ENCODE measurements around the gene USH1G.

USH1G gene

DNA sequence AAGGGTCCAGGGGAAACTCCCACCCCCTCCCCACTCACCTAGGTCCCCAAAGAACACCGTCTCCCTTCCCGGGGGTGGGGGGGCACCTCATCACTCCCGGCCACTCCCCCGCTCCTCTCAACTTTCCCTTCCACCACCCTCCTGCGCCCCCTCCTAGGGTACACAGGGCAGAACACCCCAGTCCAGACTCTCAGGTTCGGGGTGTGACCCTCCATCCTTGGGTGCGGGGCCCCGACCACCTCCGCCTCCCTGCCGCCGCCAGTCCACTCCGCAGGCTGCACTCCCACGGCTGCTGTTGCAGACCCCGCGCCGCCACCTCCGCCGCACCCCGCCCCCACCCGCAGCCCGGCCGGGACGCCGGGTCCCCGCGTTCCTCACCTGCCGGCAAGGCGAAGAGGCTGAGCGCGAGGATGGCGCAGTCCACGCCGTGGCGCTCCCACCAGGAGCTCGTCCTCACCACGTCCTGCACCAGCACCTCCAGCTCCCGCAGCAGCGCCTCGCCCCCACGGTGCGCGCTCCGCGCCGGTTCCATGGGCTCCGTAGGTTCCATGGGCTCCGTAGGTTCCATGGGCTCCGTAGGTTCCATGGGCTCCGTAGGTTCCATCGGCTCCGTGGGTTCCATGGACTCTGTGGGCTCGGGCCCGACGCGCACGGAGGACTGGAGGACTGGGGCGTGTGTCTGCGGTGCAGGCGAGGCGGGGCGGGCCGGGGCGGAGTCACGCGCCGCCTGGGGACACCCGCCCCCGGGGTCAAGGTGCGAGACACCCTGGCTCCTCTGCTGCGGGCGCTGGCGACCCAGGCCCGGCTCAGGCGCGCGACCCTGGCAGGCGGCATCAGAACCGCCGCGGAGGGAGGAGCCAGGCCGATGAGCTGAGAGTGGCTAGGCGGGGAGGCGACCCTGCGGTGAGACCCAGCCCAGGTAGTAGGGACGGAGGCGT, 29.8 kb downstream of the USH1G start, which contains the start of gene FADS6:
TSS of gene FADS6 (minus strand) at position 660 of the 938 bp plus-strand sequence. CDS start at position 622, 38 bp downstream.
- POLR2A ChIA-PET = interaction anchor here (1.3 kb wide), 1 partner anchor 20 kb away, joined by 4 read pairs; no protein-coding TSS in a partner anchor
- TF ChIP-seq LEF1 (IDR thresholded peaks at IDR 0.05; ENCODE audit: borderline replicate concordance) (no peak), FOXA1 (IDR thresholded peaks at IDR 0.05) (no peak), L3MBTL2 (conservative IDR thresholded peaks at IDR 0.05) (no peak), TARDBP (IDR thresholded peaks at IDR 0.05) (no peak), ARNT (IDR thresholded peaks at IDR 0.05) (no peak), SUZ12 (IDR thresholded peaks at IDR 0.05) (no peak), HDGF (IDR thresholded peaks at IDR 0.05; ENCODE audit: borderline replicate concordance) (no peak), CTBP1 (IDR thresholded peaks at IDR 0.05; ENCODE audit: borderline replicate concordance) (no peak), BHLHE40 (IDR thresholded peaks at IDR 0.05; ENCODE audit: borderline replicate concordance) (no peak), ZNF384 (IDR thresholded peaks at IDR 0.05) (no peak), FOXK2 (IDR thresholded peaks at IDR 0.05) (no peak), FOXM1 (IDR thresholded peaks at IDR 0.05; ENCODE audit: borderline replicate concordance) (no peak), NFRKB (IDR thresholded peaks at IDR 0.05) (no peak), ELF4 (IDR thresholded peaks at IDR 0.05) (no peak), SP1 (IDR thresholded peaks at IDR 0.05) (no peak)
- TF ChIP-seq, protein P1, sequence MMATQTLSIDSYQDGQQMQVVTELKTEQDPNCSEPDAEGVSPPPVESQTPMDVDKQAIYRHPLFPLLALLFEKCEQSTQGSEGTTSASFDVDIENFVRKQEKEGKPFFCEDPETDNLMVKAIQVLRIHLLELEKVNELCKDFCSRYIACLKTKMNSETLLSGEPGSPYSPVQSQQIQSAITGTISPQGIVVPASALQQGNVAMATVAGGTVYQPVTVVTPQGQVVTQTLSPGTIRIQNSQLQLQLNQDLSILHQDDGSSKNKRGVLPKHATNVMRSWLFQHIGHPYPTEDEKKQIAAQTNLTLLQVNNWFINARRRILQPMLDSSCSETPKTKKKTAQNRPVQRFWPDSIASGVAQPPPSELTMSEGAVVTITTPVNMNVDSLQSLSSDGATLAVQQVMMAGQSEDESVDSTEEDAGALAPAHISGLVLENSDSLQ (IDR thresholded peaks at IDR 0.05) = no peak
- CTCF ChIA-PET = no interaction called here
- no peak for DNase-seq (ENCODE audit: extremely low spot score)

DNA sequence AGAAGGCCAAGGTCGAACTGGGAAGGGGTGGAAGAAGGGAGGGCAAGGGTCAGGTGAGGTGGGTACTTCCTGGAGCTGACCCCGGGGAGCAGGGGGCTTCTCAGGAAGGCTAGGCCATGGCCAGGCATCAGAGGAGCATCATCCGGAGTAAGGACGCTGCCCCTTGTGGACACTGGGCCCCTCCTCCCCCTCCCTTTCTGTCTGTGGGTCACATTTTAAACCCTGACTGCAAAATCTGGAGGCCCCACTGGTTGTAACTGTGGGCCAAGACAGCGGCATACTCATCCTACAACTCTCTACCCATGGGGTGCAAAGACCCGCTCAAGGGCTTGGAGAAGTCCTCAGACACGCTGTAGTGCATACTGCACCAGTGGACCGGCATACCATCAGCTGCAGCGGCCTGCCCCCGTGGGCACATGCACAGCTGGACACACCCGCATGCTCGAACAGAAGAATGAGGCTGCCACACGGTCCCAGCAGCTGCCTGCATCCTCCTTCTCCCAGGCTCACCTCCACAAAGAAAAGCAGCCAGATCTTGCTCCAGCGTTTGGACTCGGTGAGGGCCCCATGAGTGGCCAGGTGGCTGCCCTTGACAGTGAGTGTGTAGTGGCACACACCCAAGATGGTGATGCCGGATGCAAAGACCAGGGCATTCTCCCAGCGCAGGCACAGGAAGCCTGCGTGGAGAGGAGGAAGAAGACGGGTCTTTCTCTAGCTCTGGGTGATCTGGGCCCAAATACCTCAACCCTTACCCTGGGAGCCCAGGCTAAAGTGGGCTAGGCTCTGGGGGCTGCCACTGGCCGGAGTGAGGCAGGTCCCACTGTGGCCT, 30.8 kb downstream of the USH1G start:
- no peak for DNase-seq (ENCODE audit: extremely low spot score)
- CTCF ChIA-PET = interaction anchor here (1.0 to 1.2 kb wide), 3 partner anchors 15 to 235 kb away, joined by 4 to 6 read pairs (median 5); no protein-coding TSS in a partner anchor
- TF ChIP-seq ELF4 (IDR thresholded peaks at IDR 0.05) (no peak), SUZ12 (IDR thresholded peaks at IDR 0.05) (no peak), ZNF384 (IDR thresholded peaks at IDR 0.05) (no peak), FOXA1 (IDR thresholded peaks at IDR 0.05) (no peak), LEF1 (IDR thresholded peaks at IDR 0.05; ENCODE audit: borderline replicate concordance) (no peak), L3MBTL2 (conservative IDR thresholded peaks at IDR 0.05) (no peak), ARNT (IDR thresholded peaks at IDR 0.05) (no peak), HDGF (IDR thresholded peaks at IDR 0.05; ENCODE audit: borderline replicate concordance) (no peak), BHLHE40 (IDR thresholded peaks at IDR 0.05; ENCODE audit: borderline replicate concordance) (no peak), CTBP1 (IDR thresholded peaks at IDR 0.05; ENCODE audit: borderline replicate concordance) (no peak), SP1 (IDR thresholded peaks at IDR 0.05) (no peak), NFRKB (IDR thresholded peaks at IDR 0.05) (no peak), TARDBP (IDR thresholded peaks at IDR 0.05) (no peak)
- TF ChIP-seq, protein P1 (IDR thresholded peaks at IDR 0.05) = no peak
- POLR2A ChIA-PET = interaction anchor here (2.8 kb wide), 1 partner anchor 20 kb away, joined by 24 read pairs; the partner anchor contains the start of gene FDXR

- no peak for DNase-seq (ENCODE audit: extremely low spot score)
These were observed 32.5 kb downstream of the USH1G start for GRCh38 chr17:74890554-74890953.

GRCh38 chr17:74888469-74888868, 34.6 kb downstream of the USH1G start:
- DNase-seq (ENCODE audit: extremely low spot score) = no peak
- ChIA-PET CTCF (interaction anchor here (0.6 kb wide), 1 partner anchor 221 kb away, joined by 3 read pairs; the partner anchor contains the start of gene ARMC7), POLR2A (interaction anchor here (1.9 to 2.8 kb wide), 2 partner anchors 14 to 16 kb away, joined by 4 to 19 read pairs; partner anchors contain the start of gene FDXR)
- TF ChIP-seq FOXA1 (IDR thresholded peaks at IDR 0.05) (no peak), BHLHE40 (IDR thresholded peaks at IDR 0.05; ENCODE audit: borderline replicate concordance) (no peak), ZNF384 (IDR thresholded peaks at IDR 0.05) (no peak), FOXK2 (IDR thresholded peaks at IDR 0.05) (no peak), HDGF (IDR thresholded peaks at IDR 0.05; ENCODE audit: borderline replicate concordance) (no peak), SUZ12 (IDR thresholded peaks at IDR 0.05) (no peak), L3MBTL2 (conservative IDR thresholded peaks at IDR 0.05) (no peak), ARNT (IDR thresholded peaks at IDR 0.05) (no peak), SP1 (IDR thresholded peaks at IDR 0.05) (no peak), FOXM1 (IDR thresholded peaks at IDR 0.05; ENCODE audit: borderline replicate concordance) (no peak), TARDBP (IDR thresholded peaks at IDR 0.05) (no peak), CTBP1 (IDR thresholded peaks at IDR 0.05; ENCODE audit: borderline replicate concordance) (no peak)
- TF ChIP-seq, protein P1 (IDR thresholded peaks at IDR 0.05) = no peak

More at GRCh38 chr17:74890554-74890953, 32.5 kb downstream of the USH1G start:
- ChIA-PET POLR2A (interaction anchor here (2.8 kb wide), 1 partner anchor 18 kb away, joined by 24 read pairs; the partner anchor contains the start of gene FDXR), CTCF (interaction anchor here (1.2 kb wide), 1 partner anchor 233 kb away, joined by 4 read pairs; no protein-coding TSS in a partner anchor)
- no peak for TF ChIP-seq ZNF384 (IDR thresholded peaks at IDR 0.05)
- TF ChIP-seq ELF4 (IDR thresholded peaks at IDR 0.05) = no peak
- no peak for TF ChIP-seq SUZ12 (IDR thresholded peaks at IDR 0.05)
- no peak for TF ChIP-seq L3MBTL2 (conservative IDR thresholded peaks at IDR 0.05)
- no peak for TF ChIP-seq FOXM1 (IDR thresholded peaks at IDR 0.05; ENCODE audit: borderline replicate concordance)
- no peak for TF ChIP-seq FOXA1 (IDR thresholded peaks at IDR 0.05)
- TF ChIP-seq BHLHE40 (IDR thresholded peaks at IDR 0.05; ENCODE audit: borderline replicate concordance) = no peak
- TF ChIP-seq ARNT (IDR thresholded peaks at IDR 0.05) = no peak
- no peak for TF ChIP-seq CTBP1 (IDR thresholded peaks at IDR 0.05; ENCODE audit: borderline replicate concordance)
- no peak for TF ChIP-seq HDGF (IDR thresholded peaks at IDR 0.05; ENCODE audit: borderline replicate concordance)
- no peak for TF ChIP-seq TARDBP (IDR thresholded peaks at IDR 0.05)
- TF ChIP-seq FOXK2 (IDR thresholded peaks at IDR 0.05) = no peak
- no peak for TF ChIP-seq NFRKB (IDR thresholded peaks at IDR 0.05)
- TF ChIP-seq, protein P1 (IDR thresholded peaks at IDR 0.05) = no peak
- no peak for TF ChIP-seq SP1 (IDR thresholded peaks at IDR 0.05)
- TF ChIP-seq LEF1 (IDR thresholded peaks at IDR 0.05; ENCODE audit: borderline replicate concordance) = no peak
